Osteoblast (primary cell): Measurements from ENCODE around the gene CTCFL. TPM values are rescaled to one million over a fixed set of nuclear protein-coding genes. Genes with fewer than 3 reads are reported as not detected.

ENCODE experiments used
- DNase-seq: peaks from one replicate; pipeline ENCODE4 v3.0.0; 2011; ENCODE audit warnings: low spot score, mixed read lengths; ENCODE audit not compliant: insufficient read length; ENCODE audit errors: missing footprints
- H2AFZ ChIP-seq: 2 replicates; pipeline ENCODE4 v1.6.0; 2011; ENCODE audit warnings: mild to moderate bottlenecking, low read length
- H3K27ac ChIP-seq: 2 replicates; pipeline ENCODE4 v1.5.1; 2011; ENCODE audit warnings: mild to moderate bottlenecking, low read depth, low read length, moderate library complexity
- H3K27me3 ChIP-seq: 2 replicates; pipeline ENCODE4 v1.6.0; 2012; ENCODE audit warnings: mild to moderate bottlenecking, control low read depth, inconsistent platforms, low read length, moderate library complexity; ENCODE audit not compliant: insufficient read depth
- H3K36me3 ChIP-seq: 2 replicates; pipeline ENCODE4 v1.5.1; 2011; ENCODE audit warnings: mild to moderate bottlenecking, low read length, control low read depth, moderate library complexity; ENCODE audit not compliant: insufficient read depth
- H3K4me1 ChIP-seq: 2 replicates; pipeline ENCODE4 v1.5.1; 2011; ENCODE audit warnings: mild to moderate bottlenecking, low read length, control low read depth, moderate library complexity; ENCODE audit not compliant: insufficient read depth
- H3K4me2 ChIP-seq: 2 replicates; pipeline ENCODE4 v1.6.0; 2011; ENCODE audit warnings: mild to moderate bottlenecking, low read length; ENCODE audit not compliant: insufficient read depth
- H3K4me3 ChIP-seq: fragments of 200-600 bp; sonication (generic); 3 replicates; pipeline ENCODE4 v1.5.1; 2012; ENCODE audit warnings: mild to moderate bottlenecking, low read length, inconsistent platforms; ENCODE audit not compliant: insufficient read depth
- H3K79me2 ChIP-seq: 2 replicates; pipeline ENCODE4 v1.6.0; 2012; ENCODE audit warnings: mild to moderate bottlenecking, low read length, control low read depth, inconsistent platforms; ENCODE audit not compliant: insufficient read depth
- H3K9me3 ChIP-seq: 2 replicates; pipeline ENCODE4 v1.5.1; 2011; ENCODE audit warnings: low read depth, low read length, control low read depth
- H4K20me1 ChIP-seq: 2 replicates; pipeline ENCODE4 v1.6.0; 2012; ENCODE audit warnings: mild to moderate bottlenecking, low read length, control low read depth; ENCODE audit not compliant: insufficient read depth
- total RNA-seq: library from RNA; depleted of rRNA; stranded (reverse); fragments of >200 nt; gene quantifications from 2 replicates; pipeline ENCODE4 v1.2.3, GENCODE V29; 2012
- TF ChIP-seq, protein P1 (sequence below): IDR thresholded peaks from 2 replicates; pipeline ENCODE4 v1.5.1; 2011; ENCODE audit warnings: mild to moderate bottlenecking, low read depth, low read length, moderate library complexity; ENCODE audit errors: extremely low read depth

CTCFL gene
- total RNA-seq, 1 donor = not detected

DNA sequence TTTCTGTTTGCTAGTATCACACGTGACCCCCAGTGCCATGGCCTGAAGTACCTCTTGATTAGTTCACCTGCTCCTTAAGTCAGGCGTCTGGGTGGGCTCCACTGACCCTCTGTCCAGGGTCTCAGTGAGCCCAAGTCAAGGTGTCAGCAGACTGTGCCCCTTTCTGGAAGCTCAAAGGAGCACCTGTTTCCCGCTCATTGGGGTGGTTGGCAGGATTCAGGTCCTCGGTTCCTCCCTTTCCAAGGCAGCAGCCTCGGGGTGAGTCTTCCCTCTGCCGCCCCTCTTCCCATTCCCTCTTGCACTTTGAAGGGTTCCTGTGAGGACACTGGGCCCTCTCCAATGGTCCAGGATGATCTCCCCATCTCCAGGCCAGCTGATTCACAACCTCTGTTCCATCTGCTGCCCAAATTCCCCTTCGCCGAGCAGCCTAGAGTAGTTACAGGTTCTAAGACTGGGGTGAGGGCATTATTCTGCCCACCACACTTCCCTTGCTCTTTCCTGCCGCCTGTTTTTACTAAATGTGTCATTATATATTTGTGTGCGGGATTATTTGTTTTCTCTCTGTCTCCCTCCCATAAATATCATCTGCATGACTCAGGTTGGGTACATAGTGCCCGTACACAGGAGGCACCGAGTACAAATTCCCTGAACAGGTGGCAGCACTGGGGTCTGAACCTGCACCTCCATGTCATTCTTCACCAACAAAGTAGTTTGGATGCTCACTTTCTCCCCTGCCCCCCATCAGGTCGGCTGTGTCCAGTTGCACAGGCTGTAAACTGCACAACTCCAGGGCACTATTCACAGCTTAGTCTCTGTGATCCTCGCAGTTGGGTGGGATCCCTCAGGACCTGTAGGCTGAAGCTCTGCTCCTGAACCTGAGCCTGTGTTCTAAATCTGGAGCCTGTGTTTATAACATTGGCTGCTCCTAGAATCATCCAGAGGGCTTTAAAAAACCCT lies 75.3 kb downstream of the CTCFL start:
- DNase-seq = no peak
- no peak overlapping the region for H3K4me3 ChIP-seq

DNA sequence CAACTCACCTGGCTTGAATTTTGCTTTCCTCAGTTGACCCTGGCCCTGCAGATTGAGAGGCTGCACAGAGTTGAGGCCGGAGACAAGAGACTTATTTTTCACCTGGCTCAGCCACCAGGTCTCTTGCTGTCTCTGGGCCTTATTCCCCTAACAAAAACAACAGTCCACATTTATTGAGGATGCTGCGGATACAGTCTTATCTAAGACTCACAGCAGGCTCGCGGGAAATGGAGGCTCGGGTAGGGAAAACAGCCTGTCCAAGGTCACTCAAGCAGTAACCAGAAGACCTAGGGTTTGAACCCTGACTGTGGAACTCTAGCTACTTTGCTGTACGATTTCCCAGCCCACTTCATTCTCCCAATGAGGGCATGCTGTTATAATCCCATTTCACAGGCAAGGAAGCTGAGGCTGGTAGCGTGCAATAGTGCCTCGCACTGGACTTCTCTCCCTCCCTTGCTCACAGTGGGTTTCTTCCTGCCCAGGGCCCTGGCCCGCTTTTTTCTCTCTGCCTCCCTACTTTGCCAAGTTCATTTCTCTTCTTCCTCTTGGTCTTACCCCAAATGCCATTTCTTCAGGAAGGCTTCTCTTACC lies 76.1 kb downstream of the CTCFL start:
- Histone ChIP-seq H3K27ac (no peak overlapping the region), H2AFZ (no peak overlapping the region), H3K9me3 (peaks cover 11% of the 10 kb centered on the region), H3K4me3 (no peak overlapping the region), H3K36me3 (no peaks in the 10 kb centered on the region), H3K4me2 (no peak overlapping the region), H4K20me1 (no peaks in the 10 kb centered on the region), H3K79me2 (no peaks in the 10 kb centered on the region), H3K4me1 (no peaks in the 10 kb centered on the region), H3K27me3 (peaks cover 10% of the 10 kb centered on the region)
- TF ChIP-seq, protein P1, sequence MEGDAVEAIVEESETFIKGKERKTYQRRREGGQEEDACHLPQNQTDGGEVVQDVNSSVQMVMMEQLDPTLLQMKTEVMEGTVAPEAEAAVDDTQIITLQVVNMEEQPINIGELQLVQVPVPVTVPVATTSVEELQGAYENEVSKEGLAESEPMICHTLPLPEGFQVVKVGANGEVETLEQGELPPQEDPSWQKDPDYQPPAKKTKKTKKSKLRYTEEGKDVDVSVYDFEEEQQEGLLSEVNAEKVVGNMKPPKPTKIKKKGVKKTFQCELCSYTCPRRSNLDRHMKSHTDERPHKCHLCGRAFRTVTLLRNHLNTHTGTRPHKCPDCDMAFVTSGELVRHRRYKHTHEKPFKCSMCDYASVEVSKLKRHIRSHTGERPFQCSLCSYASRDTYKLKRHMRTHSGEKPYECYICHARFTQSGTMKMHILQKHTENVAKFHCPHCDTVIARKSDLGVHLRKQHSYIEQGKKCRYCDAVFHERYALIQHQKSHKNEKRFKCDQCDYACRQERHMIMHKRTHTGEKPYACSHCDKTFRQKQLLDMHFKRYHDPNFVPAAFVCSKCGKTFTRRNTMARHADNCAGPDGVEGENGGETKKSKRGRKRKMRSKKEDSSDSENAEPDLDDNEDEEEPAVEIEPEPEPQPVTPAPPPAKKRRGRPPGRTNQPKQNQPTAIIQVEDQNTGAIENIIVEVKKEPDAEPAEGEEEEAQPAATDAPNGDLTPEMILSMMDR = no peak
- no peak for DNase-seq

More for the DNA sequence above, 75.3 kb downstream of the CTCFL start:
- Histone ChIP-seq H3K27ac (no peak overlapping the region), H4K20me1 (no peaks in the 10 kb centered on the region), H3K4me2 (no peak overlapping the region), H3K4me1 (no peaks in the 10 kb centered on the region), H3K27me3 (peaks cover 10% of the 10 kb centered on the region), H2AFZ (no peak overlapping the region), H3K79me2 (no peaks in the 10 kb centered on the region), H3K9me3 (peaks cover 11% of the 10 kb centered on the region), H3K36me3 (no peaks in the 10 kb centered on the region)
- TF ChIP-seq, protein P1 = no peak

Other genes starting within 250 kb of the CTCFL start
- not detected in 2 replicates for gene SPO11, start 195.3 kb downstream of the CTCFL start, total RNA-seq
- gene RAE1, start 173.9 kb downstream of the CTCFL start, total RNA-seq = 22.7 and 24.6 TPM in 2 replicates
- gene RBM38, start 133.7 kb downstream of the CTCFL start, total RNA-seq = 2.1 and 2.9 TPM in 2 replicates
- not detected in 2 replicates for gene PCK1, start 36.0 kb upstream of the CTCFL start, total RNA-seq
- not detected in 2 replicates for gene ZBP1, start 95.3 kb upstream of the CTCFL start, total RNA-seq
- gene PMEPA1, start 184.9 kb upstream of the CTCFL start, total RNA-seq = 20.3 and 23.5 TPM in 2 replicates